ENCODE data around the gene RHEBL1.

- TF ChIP-seq FOXM1 (IDR thresholded peaks at IDR 0.05; ENCODE audit: borderline replicate concordance), result no peak
- TF ChIP-seq SP1 (IDR thresholded peaks at IDR 0.05), result no peak
- TF ChIP-seq TARDBP (IDR thresholded peaks at IDR 0.05), result no peak
- TF ChIP-seq ARNT (IDR thresholded peaks at IDR 0.05), result no peak
- TF ChIP-seq L3MBTL2 (conservative IDR thresholded peaks at IDR 0.05), result no peak
These were observed 23.5 kb downstream of the RHEBL1 start for GRCh38 chr12:49046129-49046895.

Data from HEK293T (cell line).